ENCODE results near the gene ELF5.

DNA sequence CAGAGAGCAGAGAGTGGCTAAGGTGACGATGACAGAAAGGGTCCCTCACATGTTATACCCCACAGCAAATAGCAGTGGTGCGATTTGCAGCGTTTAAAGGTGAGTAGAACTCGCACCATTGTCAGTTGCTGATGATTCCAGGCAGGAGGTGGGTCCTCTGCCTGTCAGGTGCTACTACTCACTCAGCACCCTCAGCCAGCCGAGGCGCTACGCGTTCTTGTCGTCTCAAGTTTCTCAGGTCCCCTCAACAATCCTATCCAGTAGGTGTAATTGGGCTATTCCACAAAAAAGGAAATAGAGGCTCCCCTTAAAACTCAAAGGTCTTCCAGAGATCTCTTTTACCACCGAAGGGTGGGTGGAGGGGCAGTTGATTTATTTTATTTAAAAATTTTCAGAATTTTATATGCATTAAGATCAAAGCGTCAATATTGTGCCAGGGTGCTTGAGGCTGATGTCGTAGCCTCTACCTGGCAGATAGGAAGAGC, 18.3 kb downstream of the ELF5 start:
- TF ChIP-seq EZH2 (IDR thresholded peaks at IDR 0.05; ENCODE audit: low read depth): no peak
- TF ChIP-seq, protein P1, sequence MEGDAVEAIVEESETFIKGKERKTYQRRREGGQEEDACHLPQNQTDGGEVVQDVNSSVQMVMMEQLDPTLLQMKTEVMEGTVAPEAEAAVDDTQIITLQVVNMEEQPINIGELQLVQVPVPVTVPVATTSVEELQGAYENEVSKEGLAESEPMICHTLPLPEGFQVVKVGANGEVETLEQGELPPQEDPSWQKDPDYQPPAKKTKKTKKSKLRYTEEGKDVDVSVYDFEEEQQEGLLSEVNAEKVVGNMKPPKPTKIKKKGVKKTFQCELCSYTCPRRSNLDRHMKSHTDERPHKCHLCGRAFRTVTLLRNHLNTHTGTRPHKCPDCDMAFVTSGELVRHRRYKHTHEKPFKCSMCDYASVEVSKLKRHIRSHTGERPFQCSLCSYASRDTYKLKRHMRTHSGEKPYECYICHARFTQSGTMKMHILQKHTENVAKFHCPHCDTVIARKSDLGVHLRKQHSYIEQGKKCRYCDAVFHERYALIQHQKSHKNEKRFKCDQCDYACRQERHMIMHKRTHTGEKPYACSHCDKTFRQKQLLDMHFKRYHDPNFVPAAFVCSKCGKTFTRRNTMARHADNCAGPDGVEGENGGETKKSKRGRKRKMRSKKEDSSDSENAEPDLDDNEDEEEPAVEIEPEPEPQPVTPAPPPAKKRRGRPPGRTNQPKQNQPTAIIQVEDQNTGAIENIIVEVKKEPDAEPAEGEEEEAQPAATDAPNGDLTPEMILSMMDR (conservative IDR thresholded peaks at IDR 0.05): no peak

Measured in PC-9 (cell line).